ENCODE measurements around the gene ADD2.
A peak's percentile ranks its signal among the peaks of the same experiment; 100 is the strongest.
"Not testable (repeated sequence)": the region's sequence is repeated elsewhere in the genome, so short reads cannot be mapped to it uniquely, and the experiment has no call there.

The ADD2 gene, protein sequence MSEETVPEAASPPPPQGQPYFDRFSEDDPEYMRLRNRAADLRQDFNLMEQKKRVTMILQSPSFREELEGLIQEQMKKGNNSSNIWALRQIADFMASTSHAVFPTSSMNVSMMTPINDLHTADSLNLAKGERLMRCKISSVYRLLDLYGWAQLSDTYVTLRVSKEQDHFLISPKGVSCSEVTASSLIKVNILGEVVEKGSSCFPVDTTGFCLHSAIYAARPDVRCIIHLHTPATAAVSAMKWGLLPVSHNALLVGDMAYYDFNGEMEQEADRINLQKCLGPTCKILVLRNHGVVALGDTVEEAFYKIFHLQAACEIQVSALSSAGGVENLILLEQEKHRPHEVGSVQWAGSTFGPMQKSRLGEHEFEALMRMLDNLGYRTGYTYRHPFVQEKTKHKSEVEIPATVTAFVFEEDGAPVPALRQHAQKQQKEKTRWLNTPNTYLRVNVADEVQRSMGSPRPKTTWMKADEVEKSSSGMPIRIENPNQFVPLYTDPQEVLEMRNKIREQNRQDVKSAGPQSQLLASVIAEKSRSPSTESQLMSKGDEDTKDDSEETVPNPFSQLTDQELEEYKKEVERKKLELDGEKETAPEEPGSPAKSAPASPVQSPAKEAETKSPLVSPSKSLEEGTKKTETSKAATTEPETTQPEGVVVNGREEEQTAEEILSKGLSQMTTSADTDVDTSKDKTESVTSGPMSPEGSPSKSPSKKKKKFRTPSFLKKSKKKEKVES

DNA sequence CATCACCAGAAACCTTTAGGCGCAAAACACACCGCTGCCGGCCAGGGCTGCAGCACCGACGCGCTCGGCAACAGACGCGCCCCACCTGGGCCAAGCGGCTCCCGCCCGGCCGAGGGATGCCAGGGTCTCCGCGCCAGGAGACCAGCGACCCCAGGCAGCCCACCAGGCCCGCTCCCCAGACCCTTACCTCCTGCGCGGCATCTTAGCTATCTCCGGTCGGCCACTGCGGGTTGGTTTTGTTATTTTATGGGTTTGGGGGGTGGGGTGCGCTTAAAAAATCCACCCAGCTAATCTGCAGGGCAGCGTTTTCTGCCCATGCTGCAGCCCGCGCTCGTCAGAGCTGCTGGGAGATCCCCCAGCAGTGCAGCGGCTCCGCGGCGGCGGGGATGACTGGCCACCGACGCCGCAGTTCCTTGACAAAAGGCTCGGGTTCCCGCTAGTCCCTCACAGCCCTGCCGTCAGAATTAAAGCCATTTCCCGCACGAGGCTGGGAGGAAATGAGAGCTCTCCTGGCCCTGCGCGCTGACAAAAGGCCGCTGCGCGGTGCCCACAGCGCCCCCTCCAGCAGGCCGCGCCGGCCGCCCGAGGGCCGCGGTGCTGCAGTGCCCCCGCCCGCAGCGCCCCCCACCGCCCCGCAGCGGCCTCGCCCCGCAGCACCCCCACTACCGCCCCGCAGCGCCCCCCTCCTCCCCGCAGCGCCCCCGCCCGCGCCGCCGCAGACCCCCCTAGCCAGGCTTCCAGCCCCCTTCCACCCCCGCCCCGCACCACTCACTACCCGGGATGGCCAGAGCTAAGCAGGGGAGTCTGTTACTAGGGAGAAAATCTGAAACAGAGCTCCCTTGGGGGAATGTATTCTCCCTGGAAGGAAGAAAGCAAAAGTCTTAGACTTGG lies at the start of gene ADD2:
Gene ADD2, minus strand, starts transcription at position 502 of the 891 bp plus-strand sequence. CDS start 61,792 bp downstream, outside the sequence.
- peak; percentile 24 for DNase-seq (ENCODE audit: low spot score)

DNA sequence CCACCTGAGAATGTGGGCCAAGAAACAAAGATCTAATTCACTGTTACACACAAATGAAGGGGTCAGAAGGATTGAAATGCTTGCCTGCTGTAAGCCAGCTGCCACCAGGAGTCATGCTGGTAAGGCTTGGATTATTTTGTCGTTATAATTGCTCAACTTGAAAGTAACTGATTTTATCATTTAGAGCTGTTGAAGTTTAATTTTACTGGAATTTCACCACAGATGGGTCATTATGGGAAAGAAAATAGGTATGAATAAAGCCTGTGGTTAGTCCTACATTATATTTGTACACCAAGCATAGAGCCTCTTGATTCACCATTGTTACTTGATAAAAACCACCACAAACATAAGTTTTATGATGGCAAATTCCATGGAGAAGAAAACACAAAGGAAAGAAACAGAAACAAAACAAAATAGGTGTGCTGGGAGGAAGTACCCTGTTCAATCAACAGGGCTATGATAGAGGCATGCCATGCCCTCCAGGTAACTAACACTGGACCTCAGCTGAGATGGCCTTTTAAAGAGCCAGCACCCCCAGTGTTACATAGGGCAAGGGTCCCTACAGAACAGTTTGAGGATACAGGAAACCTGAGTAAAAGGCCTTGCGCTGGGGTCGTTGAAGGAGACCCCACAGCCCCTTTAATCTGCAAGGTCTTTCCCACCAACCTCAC lies 49.4 kb upstream of the ADD2 start:
- DNase-seq (ENCODE audit: low spot score), result no peak

DNA sequence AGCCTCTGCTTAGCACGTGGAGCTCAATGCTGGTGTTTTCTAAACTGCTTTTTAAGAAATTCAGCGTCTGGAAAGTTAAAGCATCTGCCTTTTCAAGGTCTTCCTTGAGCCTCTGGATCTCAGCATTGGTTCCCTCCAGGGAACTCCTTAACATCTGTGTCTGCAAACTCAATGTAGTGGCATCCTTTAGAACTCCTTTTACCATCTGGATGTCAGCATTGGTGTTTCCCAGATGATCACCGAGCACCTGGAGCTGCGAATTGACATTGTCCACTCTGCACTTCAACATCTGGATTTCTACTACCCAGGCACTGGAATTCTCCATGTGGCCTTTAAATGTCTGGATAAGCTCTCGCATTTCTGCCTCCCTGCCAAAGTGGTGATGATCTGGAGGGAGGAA lies 48.7 kb upstream of the ADD2 start:
- no peak for DNase-seq (ENCODE audit: low spot score)

DNA sequence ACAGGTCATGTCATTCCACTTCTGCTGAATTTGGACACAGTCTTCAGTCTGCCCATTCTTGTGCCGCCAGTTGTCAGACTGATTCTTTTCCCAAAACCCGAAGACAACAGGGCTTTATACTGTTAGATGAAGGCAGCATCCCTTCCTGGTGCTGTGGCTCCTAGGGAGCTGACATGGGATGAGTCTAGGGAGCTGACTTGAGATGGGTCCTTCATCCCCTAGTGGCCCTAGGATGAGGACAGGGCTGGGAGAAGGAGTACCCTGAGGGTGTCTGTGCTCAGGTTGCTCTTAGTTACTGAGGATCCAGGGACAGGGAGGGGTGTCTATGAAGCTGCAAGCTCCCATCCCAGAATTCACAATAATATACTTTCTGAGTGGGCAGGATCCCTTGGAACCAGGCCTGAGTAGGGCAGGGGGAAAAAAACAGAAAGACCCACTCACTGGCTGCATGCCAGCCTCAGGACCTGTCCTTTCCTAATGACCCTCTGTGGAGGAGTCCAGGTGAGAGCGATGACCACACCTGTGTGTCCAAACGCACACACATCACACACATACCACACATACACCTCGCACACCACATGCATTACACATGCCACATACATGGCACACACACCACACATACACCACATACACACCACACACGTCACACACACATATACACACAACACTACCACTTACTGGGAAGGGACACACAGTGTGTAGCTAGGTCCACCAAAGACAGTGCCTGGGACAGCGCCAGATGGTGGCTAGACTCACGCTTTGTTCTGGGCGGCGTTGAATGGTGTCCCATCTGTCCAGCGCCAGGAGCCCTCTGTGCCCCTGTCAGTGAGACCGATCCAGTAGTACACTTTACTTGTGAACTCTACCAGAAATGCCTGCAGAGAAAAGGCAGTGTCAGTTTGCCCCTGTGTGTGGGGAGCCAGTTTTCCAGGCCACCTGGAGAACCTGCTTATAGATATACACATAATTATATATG lies 41.3 kb upstream of the ADD2 start:
- no peak for DNase-seq (ENCODE audit: low spot score)

DNA sequence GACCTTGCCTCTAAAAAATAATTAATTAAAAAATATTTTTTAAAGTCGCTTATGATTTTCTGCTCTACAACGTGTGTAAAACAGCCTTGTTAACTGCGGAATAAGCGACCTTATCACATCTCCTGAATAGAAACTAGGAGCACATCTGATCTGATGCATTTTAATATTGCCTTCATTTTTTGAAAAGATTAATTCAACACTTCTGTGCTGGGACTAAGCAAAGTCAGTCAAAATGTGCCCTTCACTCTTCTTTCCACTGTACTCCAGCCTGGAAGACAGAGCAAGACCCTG lies 39.8 kb upstream of the ADD2 start:
- DNase-seq (ENCODE audit: low spot score), result no peak

DNA sequence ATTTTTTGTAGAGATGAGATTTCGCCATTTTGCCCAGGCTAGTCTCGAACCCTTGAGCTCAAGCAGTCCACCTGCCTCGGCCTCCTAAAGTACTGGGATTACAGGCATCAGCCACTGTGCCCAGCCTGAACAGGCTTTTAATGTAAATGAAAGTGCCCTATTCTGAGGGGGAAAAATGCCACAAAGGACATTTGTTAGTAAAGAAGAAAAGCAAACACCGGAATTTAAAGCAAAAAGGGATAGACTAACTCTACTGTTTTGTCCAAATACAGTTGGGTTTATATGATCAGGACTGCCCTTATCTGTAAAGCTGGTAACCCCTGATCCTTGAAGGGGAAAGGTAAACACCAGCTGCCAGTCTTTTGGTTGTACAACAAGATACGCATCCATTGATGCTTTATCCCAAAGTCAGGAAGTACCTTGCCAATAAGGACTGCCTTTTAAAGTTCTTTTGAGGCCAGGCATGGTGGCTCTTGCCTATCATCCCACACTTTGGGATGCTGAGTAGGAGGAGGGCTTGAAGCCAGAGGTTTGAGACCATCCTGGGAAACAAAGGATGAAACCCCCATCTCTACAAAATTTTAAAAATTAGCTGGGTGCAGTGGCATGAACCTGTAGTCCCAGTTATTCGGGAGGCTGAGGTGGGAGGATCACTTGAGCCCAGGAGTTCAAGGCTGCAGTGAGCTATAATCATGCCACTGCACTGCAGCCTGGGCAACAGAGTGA lies 39.3 kb upstream of the ADD2 start:
- DNase-seq (ENCODE audit: low spot score), result no peak

DNA sequence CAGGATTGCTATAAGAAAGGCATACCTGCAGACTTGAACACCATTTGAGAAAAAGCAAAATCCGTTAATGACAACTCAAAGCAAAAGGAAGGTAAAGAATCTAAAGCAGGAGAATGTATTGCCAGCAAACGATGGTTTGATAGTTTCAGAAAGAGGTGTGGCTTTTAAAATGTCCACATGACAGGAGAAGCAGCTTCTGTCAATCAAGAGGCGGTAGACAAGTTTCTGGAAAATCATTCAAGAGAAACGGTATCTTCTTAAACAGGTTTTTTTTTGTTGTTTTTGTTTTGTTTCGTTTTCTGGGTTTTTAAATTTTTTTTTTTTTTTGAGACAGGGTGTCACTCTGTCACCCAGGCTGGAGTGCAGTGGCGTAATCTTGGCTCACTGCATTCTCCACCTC lies 38.6 kb upstream of the ADD2 start:
- DNase-seq (ENCODE audit: low spot score), result no peak

DNA sequence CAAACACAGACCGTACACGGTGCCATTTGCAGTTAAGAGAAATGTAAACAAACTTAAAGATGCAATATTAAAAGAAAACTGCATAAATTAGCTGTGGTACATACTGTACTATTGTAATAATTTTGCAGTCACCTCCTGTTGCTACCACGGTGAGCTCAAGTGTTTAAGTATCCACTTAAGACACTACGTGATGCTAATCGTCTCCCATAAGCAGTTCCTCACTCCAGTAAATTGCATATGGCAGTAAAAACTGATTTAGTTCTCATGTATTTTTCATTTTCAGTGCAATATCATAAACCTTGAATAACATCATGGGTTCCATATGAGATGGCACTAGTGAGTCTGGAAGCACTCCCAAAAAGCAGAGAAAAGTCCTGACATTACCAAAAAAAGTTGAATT lies 38.0 kb upstream of the ADD2 start:
- DNase-seq (ENCODE audit: low spot score), result no peak

DNA sequence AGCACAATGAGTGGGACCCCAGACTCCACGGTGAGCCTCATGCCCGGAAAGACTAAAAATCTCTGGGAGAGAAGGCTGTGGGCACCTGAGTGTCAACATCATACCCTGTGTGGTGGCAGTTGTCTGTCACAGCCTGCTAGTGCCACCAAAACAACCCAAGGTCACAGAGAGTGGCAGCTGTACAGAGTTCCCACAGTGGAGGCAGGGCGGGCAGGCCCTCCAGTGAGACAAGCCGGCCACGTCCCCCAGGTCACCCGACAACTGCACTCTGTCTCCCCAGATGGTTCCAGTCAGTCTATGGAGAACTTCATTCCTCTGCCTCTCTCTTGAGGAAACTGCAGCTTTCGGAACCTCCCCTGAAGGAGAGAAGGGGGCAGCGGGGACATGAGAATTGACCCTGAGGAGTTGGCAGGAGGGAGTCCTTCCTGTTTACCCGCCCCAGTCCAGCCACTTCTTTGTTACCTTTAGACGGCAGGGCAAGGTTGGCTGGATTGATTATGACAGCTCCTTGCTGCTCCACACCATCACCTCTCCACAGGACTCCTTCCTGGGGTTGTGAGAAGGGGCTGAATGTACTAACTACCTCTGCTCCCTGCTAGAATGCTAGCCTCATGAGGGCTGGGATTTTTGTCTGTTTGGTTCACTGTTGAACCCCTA lies 33.7 kb upstream of the ADD2 start:
- no peak for DNase-seq (ENCODE audit: low spot score)

DNA sequence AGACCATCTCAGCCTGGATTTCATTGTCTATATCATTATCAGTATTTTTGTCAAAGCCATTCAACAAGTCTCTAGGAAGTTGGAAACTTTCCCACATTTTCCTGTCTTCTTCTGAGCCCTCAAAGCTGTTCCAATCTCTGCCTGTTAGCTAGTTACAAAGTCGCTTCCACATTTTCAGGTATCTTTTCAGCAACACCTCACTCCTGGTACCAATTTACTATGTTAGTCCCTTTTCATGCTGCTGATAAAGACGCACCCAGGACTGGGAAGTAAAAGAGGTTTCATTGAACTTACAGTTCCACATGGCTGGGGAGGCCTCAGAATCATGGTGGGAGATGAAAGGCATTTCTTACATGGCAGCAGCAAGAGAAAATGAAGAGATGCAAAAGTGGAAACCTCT lies 31.7 kb upstream of the ADD2 start:
- no peak for DNase-seq (ENCODE audit: low spot score)

DNA sequence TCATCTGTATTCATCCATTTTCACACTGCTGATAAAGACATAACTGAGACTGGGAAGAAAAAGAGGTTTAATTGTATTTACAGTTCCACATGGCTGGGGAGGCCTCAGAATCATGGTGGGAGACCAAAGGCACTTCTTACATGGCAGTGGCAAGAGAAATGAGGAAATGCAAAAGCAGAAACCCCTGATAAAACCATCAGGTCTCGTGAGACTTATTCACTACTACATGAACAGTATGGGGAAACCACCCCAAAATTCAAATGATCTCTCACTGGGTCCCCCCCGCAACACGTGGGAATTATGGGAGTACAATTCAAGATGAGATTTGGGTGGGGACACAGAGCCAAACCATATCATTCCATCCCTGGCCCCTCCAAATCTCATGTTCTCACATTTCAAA lies 30.0 kb upstream of the ADD2 start:
- DNase-seq (ENCODE audit: low spot score), result not testable (repeated sequence)

DNA sequence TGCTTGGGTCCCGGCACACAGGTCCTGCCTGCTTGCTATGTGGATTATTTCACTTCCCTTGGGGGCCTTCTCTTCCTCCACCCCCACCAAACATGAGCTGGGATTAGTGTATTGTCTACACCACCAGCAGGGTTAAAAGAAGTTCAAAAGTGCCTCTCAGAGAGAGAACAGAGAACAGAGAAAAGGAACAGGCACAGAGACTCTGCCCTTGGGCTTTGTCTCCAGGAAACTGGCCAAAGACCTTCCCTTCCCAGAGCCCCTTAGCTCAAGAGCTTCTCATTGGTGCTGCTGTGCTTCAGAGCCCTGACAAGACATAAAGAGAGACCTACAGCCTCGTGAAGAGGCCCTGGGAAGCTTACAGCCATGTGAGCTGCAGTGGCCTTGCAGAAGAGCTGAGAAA lies 29.5 kb upstream of the ADD2 start:
- DNase-seq (ENCODE audit: low spot score), result no peak

DNA sequence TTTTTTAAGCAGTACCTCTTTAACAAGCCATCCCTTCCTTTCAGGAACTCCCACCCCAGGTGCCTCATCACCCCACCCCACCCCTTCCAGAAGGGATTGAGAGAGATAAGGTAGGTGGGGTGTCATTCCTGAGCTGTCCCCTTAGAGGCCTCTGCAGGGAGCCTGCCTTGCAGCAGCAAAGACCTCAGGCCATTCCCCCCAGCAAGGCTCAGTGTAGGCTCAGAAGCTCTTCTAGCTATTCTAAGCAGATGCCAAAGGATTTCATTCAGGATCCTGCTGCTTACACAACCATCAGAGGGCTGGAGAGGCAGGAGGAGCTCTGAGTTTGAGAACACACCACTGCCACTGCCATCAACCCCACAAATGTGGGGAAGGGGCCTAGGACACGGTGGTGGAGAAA lies 28.3 kb upstream of the ADD2 start:
- DNase-seq (ENCODE audit: low spot score), result no peak

DNA sequence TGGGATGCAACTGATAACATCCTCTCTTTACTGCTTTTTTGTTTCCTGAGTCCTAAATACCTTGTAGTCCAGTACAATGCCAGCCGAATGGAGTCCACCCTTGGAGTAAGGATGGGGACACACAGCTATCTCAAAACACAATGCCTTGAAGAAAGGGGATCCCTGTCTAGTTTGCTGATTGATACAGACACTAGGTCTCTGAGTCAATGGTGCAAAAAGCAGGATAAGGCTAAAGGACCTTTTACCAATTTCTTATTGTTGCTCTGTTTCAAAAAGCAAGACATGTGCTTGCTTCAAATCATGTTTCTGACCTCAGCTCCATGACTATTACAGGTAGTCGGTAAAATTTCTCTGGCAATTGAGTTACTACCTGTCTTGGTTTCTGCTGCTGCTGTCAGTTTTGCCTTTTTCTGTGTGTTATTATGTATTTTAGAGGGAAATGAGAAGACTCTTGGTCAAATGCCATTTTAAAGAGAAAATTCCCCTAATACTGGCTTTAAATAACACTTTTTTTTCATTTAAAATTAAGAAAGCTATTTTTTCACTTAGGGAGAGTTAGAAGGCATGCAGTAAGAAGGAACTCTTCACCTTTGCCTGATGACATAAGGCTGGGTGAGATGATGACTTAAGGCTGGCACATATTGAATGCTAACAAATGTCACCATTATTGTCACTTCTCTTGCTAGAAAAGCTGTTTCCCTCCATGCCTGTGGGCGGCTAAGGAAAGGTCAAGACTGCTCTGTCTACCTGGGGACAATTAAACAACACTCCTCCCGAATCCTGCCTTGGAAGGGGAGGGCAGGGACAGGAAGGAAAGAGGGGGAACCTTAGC lies 27.4 kb upstream of the ADD2 start:
- DNase-seq (ENCODE audit: low spot score), result no peak

DNA sequence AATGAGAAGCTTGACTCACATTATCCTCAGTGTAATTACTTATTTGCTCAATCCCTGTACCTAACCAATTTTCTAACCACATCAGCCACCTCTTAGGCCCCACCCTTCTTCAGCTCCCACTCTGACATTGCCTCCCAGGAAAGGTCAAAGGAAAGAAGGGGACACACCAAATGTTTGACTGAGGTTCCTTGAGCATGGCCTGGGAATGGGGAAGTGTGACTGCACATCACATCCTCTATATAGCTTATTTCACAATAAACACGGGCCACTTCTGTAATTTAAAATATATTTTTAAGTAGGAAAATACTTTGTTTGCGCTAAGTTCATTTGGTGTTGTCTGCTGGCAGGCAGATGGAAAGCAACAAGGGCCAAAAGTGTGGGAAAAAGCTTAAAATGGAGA lies 25.4 kb upstream of the ADD2 start:
- DNase-seq (ENCODE audit: low spot score), result no peak

DNA sequence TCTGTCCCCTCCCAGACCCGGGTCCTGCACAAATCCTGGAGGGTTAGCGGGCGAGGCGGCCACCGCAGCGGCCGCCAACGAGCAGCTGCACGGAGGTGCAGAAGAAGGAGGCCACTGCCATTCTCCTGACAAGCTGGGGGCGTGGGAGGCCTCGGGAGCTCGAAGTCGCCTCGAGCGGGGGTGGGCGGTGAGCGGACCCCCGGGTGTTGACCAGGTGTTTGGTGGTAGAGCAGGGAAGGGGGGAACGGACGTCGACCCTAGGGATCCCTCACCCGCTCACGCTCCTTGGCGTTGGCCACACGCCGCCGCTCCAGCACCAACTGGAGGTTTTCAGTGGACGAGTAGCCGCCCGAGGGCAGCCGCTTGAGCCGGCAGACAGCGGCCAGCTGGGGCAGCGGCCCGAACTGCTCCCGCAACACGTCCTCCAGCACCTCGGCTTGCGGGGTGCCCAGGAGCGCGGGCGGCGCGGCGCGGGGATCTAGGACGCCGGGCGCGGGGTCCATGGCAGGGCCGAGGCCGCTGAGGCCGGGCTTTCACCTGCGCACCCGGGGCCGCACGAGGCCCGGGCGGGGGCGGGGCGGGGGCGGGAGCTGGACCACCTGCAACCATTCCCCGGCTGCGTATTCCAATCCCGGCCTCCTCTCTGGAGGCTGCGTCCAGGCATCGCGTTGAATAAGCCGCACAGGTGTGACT lies 22.3 kb upstream of the ADD2 start, which contains the start of gene FIGLA:
Gene FIGLA, minus strand, starts transcription at position 508 of the 693 bp plus-strand sequence. Its CDS starts 5 bp downstream, at position 503.
- no peak for DNase-seq (ENCODE audit: low spot score)

DNA sequence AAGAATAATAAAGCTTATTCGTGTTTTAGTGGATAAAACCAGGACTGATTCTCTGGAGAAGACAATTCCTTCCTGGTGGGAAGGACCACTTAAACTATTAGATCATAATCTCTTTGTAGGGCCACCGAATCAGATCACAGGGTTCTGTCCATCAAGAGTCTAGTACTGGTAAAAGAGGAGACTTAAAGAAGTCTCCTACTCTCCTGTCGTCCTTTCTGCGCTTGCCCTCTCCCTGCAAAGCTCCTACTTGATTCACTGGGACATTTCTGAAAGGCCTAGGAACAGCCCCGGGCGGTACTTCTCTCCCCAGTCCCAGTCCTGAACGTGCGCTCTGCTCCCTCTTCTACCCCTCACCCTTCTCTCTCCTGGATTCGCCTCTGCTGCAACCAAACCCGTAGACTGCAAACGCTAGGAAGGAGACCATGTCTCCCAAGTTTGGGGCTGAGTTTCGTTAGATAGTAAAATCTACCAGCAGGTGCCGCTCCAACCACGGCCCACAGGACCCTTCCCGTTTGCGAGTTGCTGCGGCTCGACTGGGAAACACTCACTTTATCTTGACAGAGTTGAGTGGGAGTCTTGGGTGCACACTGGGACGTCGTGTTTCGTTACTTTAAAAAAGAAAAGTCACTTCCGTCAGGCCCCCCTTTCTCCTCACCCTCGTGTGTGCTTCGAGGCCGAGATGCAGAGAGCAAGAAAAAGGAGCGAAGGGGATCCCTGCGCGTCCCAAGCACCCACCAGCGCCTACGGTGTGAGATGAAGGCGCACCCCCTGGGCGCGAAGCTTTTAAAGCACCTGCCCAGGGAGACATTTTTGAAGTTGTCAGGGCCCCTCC lies 21.5 kb upstream of the ADD2 start:
- DNase-seq (ENCODE audit: low spot score), result peak; percentile 51
